ENCODE measurements around the gene MID1.
"Not testable (repeated sequence)": the region's sequence is repeated elsewhere in the genome, so short reads cannot be mapped to it uniquely, and the experiment has no call there.

MID1 gene

GRCh38 chrX:10589787-10590186 lies 30.6 kb downstream of the MID1 start:
- POLR2A ChIA-PET, CTCF ChIA-PET: not testable (repeated sequence)
- TF ChIP-seq TCF7L2 (IDR thresholded peaks at IDR 0.05; ENCODE audit: borderline replicate concordance, low read depth, low read length): peak; percentile 69; the same call in 1 of the 2 replicates

GRCh38 chrX:10589098-10589497 lies 31.3 kb downstream of the MID1 start:
- H3K4me1 ChIP-seq (ENCODE audit: control insufficient read depth, insufficient read depth, low read length): no peaks in the 10 kb centered on the region
- ChIA-PET CTCF (no interaction called here), POLR2A (no interaction called here)
- H3K9me3 ChIP-seq (ENCODE audit: control insufficient read depth, insufficient read depth, low read depth, low read length): no peaks in the 10 kb centered on the region
- TF ChIP-seq ZNF555 (tag by site-specific recombination; conservative IDR thresholded peaks at IDR 0.05) (no peak), ZFP41 (tag by site-specific recombination; IDR thresholded peaks at IDR 0.05; ENCODE audit: borderline replicate concordance) (no peak), ZBTB20 (tag by site-specific recombination; IDR thresholded peaks at IDR 0.05) (no peak), WT1 (tag by site-specific recombination; IDR thresholded peaks at IDR 0.05) (no peak), ZNF169 (tag by site-specific recombination; IDR thresholded peaks at IDR 0.05) (no peak), ZNF324 (tag by site-specific recombination; IDR thresholded peaks at IDR 0.05) (no peak), ZBTB11 (tag by site-specific recombination; conservative IDR thresholded peaks at IDR 0.05; ENCODE audit: low read depth) (no peak), ZNF146 (tag by site-specific recombination; IDR thresholded peaks at IDR 0.05) (no peak), ZNF2 (tag by site-specific recombination; IDR thresholded peaks at IDR 0.05) (no peak), ZNF514 (tag by site-specific recombination; IDR thresholded peaks at IDR 0.05) (no peak), ZNF623 (tag by site-specific recombination; IDR thresholded peaks at IDR 0.05) (no peak), ZNF600 (tag by site-specific recombination; IDR thresholded peaks at IDR 0.05) (no peak), ZNF391 (tag by site-specific recombination; IDR thresholded peaks at IDR 0.05; ENCODE audit: borderline replicate concordance, low read depth) (no peak), SETDB1 (IDR thresholded peaks at IDR 0.05; ENCODE audit: insufficient read length, low read length) (no peak)
- peaks cover 0 to 3% of the 10 kb centered on the region in 2 experiments; a peak in 1 of 3 replicates for H3K36me3 ChIP-seq (ENCODE audit: control insufficient read depth in 2 of 2, insufficient read depth in 1 of 2, low read length in 2 of 2)
- no peak overlapping the region for H3K4me3 ChIP-seq (ENCODE audit: low read depth, low read length)
- H3K27ac ChIP-seq (ENCODE audit: extremely low read depth, low read depth, low read length): no peak overlapping the region

More at GRCh38 chrX:10589787-10590186, 30.6 kb downstream of the MID1 start:
- H3K36me3 ChIP-seq (ENCODE audit: control insufficient read depth in 2 of 2, insufficient read depth in 1 of 2, low read length in 2 of 2); H3K27ac ChIP-seq (ENCODE audit: extremely low read depth, low read depth, low read length); H3K4me1 ChIP-seq (ENCODE audit: control insufficient read depth, insufficient read depth, low read length); H3K4me3 ChIP-seq (ENCODE audit: low read depth, low read length); H3K9me3 ChIP-seq (ENCODE audit: control insufficient read depth, insufficient read depth, low read depth, low read length): not testable (repeated sequence)

GRCh38 chrX:10584882-10585281 lies 35.5 kb downstream of the MID1 start:
- H3K36me3 ChIP-seq (ENCODE audit: control insufficient read depth in 2 of 2, insufficient read depth in 1 of 2, low read length in 2 of 2); POLR2A ChIA-PET; CTCF ChIA-PET; H3K4me1 ChIP-seq (ENCODE audit: control insufficient read depth, insufficient read depth, low read length); H3K27ac ChIP-seq (ENCODE audit: extremely low read depth, low read depth, low read length); H3K9me3 ChIP-seq (ENCODE audit: control insufficient read depth, insufficient read depth, low read depth, low read length); H3K4me3 ChIP-seq (ENCODE audit: low read depth, low read length): not testable (repeated sequence)

GRCh38 chrX:10582945-10583344 lies 37.4 kb downstream of the MID1 start:
- no peak for TF ChIP-seq ZNF776 (tag by site-specific recombination; IDR thresholded peaks at IDR 0.05; ENCODE audit: borderline replicate concordance)
- no peak for TF ChIP-seq ZNF544 (tag by site-specific recombination; IDR thresholded peaks at IDR 0.05)
- peak; percentile 83 for TF ChIP-seq SETDB1 (IDR thresholded peaks at IDR 0.05; ENCODE audit: insufficient read length, low read length)
- no peak for TF ChIP-seq ZNF558 (tag by site-specific recombination; IDR thresholded peaks at IDR 0.05)
- POLR2A ChIA-PET: interaction anchor here (0.5 to 0.6 kb wide), 3 partner anchors 187 to 1734 kb away, joined by 3 read pairs; no protein-coding TSS in a partner anchor
- no peak overlapping the region for H3K27ac ChIP-seq (ENCODE audit: extremely low read depth, low read depth, low read length)

More at GRCh38 chrX:10582945-10583344, 37.4 kb downstream of the MID1 start:
- CTCF ChIA-PET: no interaction called here
- no peaks in the 10 kb centered on the region for H3K4me1 ChIP-seq (ENCODE audit: control insufficient read depth, insufficient read depth, low read length)
- H3K9me3 ChIP-seq (ENCODE audit: control insufficient read depth, insufficient read depth, low read depth, low read length): no peaks in the 10 kb centered on the region
- no peak overlapping the region for H3K4me3 ChIP-seq (ENCODE audit: low read depth, low read length)
- peaks cover 0 to 5% of the 10 kb centered on the region in 2 experiments; a peak in 1 of 3 replicates for H3K36me3 ChIP-seq (ENCODE audit: control insufficient read depth in 2 of 2, insufficient read depth in 1 of 2, low read length in 2 of 2)
